Lower leg skin (tissue), 3 donors: ENCODE measurements around the gene RAB26.

Experiments
- POLR2A ChIP-seq, 2 donors: fragments of 450-650 bp; IDR thresholded peaks; one replicate each; pipeline ENCODE4 v1.6.1; 2016 to 2017; ENCODE audit warnings: antibody characterized with exemption in 2 of 2, mild to moderate bottlenecking in 1 of 2, moderate library complexity in 1 of 2
- TF ChIP-seq, protein P1 (sequence below), 3 donors: fragments of 450-650 bp; IDR thresholded peaks; one replicate each; pipeline ENCODE4 v1.5.1; 2016; ENCODE audit warnings: antibody characterized with exemption in 3 of 3, mild to moderate bottlenecking in 3 of 3, moderate library complexity in 2 of 3

DNA sequence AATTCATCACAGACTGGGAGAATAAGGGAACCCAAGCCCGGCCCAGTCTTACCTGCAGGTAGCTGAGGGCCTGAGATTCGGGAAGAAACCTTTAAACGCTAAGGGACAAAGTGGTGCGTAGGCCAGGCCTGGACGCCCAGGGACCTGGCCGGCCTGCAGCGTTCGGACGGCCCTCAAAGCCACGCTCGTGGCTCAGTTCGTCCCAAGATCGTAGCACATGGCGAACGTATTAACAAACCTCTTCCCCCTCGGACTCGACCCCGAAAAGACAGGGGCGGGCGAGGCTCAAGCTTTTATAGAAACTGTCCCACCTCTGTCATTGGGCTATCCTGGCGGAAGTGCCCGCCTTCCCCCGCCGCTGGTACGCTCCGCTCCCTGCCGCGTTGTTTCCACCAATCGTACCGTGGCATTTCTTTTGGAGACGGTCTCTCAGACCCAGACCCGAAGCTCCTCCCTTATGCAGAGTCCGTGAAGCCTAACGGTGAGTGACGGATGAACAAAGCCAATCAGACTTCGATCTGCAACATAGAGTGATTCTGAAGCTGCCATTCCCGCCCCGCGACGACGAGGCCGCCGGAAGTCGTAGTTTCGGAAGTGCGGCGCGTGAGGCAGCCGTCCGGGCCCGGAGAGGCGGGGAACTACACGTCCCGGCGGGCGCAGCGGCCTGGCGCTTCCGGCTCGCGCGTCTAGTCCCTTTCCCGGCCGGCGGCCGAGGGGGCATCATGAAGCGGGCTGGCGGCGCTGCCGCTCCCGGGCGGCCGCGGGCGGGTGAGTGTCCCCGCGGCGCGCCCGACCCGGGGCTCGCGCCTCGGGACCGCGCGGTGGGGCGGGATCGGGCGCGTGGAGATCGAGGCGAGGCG lies 6.9 kb downstream of the RAB26 start, which contains the start of gene TRAF7:
- TF ChIP-seq, protein P1, sequence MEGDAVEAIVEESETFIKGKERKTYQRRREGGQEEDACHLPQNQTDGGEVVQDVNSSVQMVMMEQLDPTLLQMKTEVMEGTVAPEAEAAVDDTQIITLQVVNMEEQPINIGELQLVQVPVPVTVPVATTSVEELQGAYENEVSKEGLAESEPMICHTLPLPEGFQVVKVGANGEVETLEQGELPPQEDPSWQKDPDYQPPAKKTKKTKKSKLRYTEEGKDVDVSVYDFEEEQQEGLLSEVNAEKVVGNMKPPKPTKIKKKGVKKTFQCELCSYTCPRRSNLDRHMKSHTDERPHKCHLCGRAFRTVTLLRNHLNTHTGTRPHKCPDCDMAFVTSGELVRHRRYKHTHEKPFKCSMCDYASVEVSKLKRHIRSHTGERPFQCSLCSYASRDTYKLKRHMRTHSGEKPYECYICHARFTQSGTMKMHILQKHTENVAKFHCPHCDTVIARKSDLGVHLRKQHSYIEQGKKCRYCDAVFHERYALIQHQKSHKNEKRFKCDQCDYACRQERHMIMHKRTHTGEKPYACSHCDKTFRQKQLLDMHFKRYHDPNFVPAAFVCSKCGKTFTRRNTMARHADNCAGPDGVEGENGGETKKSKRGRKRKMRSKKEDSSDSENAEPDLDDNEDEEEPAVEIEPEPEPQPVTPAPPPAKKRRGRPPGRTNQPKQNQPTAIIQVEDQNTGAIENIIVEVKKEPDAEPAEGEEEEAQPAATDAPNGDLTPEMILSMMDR (IDR thresholded peaks at IDR 0.05): no peak
- peak in 1 of 2 donors; percentile 99 for TF ChIP-seq POLR2A (IDR thresholded peaks at IDR 0.05)
